GM12875 (cell line): ENCODE measurements around the gene TRIM72.
"Not testable (repeated sequence)": the region's sequence is repeated elsewhere in the genome, so short reads cannot be mapped to it uniquely, and the experiment has no call there.

ENCODE experiments used
- H3K4me3 ChIP-seq: one replicate; pipeline ENCODE4 v1.5.1; 2011; ENCODE audit warnings: low read depth, low read length, control low read depth
- TF ChIP-seq, protein P1 (sequence below): IDR thresholded peaks from 2 replicates; pipeline ENCODE4 v1.5.1; 2011; ENCODE audit warnings: low read depth, mild to moderate bottlenecking, control low read depth, inconsistent platforms, low read length, moderate library complexity, borderline replicate concordance; ENCODE audit not compliant: insufficient read depth

Gene TRIM72

DNA sequence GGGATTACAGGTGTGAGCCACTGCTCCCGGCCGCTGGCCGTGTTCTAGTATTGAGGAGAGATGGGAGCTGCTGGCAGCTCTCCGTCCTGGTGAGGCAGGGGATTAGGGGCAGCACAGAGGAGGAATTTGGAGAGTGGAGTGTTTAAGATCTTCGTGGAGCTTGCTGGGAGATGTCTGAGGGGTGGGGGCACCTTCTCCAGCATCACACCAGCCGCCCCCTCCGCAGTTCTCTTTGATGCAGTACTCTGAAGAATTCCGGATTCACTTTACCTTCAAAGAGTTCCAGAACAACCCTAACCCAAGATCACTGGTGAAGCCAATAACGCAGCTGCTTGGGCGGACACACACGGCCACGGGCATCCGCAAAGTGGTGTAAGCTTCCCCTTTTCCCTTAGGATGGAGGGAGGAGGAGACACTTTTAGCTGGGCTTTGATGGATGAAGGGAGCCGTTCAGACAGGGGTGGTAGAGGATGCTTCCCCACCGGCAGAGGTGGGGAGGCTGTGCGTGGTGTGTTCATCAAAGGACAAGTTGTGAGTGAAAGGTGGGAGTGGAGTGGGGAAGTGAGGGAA is 57.8 kb downstream of the TRIM72 start:
- H3K4me3 ChIP-seq, result no peak overlapping the region
- TF ChIP-seq, protein P1, sequence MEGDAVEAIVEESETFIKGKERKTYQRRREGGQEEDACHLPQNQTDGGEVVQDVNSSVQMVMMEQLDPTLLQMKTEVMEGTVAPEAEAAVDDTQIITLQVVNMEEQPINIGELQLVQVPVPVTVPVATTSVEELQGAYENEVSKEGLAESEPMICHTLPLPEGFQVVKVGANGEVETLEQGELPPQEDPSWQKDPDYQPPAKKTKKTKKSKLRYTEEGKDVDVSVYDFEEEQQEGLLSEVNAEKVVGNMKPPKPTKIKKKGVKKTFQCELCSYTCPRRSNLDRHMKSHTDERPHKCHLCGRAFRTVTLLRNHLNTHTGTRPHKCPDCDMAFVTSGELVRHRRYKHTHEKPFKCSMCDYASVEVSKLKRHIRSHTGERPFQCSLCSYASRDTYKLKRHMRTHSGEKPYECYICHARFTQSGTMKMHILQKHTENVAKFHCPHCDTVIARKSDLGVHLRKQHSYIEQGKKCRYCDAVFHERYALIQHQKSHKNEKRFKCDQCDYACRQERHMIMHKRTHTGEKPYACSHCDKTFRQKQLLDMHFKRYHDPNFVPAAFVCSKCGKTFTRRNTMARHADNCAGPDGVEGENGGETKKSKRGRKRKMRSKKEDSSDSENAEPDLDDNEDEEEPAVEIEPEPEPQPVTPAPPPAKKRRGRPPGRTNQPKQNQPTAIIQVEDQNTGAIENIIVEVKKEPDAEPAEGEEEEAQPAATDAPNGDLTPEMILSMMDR, result no peak

DNA sequence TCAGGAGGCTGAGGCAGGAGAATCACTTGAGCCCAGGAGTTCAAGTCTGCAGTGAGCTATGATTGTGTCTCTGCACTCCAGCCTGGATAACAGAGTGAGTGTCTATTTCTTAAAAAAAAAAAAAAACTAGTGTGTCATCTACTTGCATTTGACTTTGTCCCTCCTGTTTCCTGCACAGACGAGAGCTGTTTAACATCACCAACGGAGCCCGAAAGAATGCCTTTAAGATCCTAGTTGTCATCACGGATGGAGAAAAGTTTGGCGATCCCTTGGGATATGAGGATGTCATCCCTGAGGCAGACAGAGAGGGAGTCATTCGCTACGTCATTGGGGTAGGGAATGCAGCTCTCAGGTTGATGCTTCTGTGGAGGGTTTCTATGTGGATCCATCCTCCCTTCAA is 59.3 kb downstream of the TRIM72 start:
- no peak overlapping the region for H3K4me3 ChIP-seq
- TF ChIP-seq, protein P1, result no peak

DNA sequence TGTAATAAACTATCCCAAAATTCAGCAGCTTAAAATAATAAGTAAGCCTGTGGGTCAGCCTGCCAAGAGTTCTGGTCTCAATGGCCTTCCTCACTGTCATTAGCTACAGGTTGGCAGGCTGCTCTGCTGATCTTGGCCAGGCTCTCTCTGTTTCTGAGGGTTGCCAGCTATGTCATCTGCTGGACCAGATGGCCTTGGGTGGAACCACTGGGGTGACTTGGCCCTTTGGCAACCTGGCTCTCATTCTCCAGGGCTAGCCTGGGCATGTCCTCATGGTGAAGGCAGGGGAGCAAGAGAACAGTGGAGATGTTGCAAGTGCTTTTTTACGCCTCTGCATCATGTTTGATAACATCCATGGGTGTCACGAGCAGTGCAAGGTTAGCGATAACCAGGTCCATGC is 59.8 kb downstream of the TRIM72 start:
- no peak overlapping the region for H3K4me3 ChIP-seq
- TF ChIP-seq, protein P1, result no peak

DNA sequence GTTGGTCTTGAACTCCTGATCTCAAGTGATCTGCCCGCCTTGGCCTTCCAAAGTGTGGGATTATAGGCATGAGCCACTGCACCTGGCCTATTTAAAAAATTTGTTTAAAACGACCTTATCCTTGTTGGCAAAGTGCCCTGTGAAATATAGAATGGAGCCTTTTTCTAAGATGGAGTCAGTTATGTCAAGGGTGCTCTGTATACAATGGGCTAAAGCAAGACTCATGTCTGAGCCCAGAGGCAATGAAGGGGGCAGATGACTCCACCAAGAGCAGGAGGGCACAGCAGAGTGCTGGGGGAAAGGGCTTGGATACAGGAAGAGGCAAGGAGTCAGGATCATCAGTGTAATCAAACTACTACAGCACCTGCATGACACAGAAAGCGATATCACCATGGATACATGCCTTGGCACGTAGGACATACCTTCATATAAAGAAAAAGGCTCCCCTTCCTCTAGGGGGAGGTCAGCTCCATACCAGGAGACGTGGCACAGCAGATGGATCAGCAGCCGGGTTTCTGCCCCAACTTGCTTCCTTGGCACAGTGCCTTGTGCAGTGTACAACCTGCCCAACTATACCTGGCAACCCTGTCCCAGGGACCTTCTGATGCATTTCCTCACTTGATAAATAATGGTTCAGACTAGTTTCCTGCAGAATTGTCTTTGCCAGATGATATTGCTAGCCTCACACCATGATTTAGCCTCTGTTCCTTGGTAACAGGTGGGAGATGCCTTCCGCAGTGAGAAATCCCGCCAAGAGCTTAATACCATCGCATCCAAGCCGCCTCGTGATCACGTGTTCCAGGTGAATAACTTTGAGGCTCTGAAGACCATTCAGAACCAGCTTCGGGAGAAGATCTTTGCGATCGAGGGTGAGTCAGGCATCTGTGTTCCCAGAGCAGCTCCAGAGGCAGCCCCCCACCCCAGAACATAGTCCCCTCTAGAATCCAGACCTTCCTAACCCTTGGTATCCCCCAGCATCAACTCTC is 61.2 kb downstream of the TRIM72 start:
- H3K4me3 ChIP-seq, result no peak overlapping the region
- TF ChIP-seq, protein P1, result no peak

DNA sequence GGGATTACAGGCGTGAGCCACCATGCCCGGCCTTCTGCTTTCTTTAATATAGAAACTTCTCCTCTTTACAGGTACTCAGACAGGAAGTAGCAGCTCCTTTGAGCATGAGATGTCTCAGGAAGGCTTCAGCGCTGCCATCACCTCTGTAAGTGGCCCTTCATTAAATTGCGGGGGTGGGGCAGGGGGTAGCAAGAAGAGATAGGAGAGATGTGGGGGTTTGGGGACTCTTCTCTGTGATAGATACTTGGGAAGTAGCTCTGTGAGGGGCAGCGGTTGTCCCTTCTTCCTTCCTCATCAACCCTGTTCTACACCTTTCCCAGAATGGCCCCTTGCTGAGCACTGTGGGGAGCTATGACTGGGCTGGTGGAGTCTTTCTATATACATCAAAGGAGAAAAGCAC is 62.7 kb downstream of the TRIM72 start:
- TF ChIP-seq, protein P1, result no peak

DNA sequence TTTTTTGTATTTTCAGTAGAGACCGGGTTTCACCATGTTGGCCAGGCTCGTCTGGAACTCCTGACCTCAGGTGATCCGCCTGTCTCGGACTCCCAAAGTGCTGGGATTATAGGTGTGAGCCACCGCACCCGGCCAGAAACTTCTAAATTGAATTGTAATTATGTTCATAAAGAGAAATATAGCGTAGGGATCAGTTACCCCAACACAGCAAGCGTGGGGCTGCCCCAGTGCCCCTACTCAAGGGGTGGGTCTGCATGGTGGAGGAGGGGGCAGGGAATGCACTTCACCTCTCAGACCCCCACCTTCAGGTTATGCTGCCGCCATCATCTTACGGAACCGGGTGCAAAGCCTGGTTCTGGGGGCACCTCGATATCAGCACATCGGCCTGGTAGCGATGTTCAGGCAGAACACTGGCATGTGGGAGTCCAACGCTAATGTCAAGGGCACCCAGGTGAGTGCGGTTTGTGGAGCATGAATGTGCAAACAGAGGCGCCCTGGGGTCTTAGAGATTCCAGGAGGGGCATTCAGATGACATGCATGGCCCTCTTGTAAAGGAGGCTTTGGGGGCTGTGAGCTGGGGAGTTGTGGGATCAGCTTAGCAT is 63.8 kb downstream of the TRIM72 start:
- TF ChIP-seq, protein P1, result no peak

More for the DNA sequence above, 62.7 kb downstream of the TRIM72 start:
- no peak overlapping the region for H3K4me3 ChIP-seq

DNA sequence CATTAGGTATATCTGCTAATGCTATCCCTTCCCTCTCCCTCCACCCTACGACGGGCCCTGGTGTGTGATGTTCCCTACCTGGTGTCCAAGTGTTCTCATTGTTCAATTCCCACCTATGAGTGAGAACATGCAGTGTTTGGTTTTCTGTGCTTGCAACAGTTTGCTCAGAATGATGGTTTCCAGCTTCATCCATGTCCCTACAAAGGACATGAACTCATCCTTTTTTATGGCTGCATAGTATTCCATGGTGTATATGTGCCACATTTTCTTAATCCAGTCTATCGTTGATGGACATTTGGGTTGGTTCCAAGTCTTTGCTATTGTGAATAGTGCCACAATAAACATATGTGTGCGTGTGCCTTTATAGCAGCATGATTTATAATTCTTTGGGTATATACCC is 64.9 kb downstream of the TRIM72 start:
- H3K4me3 ChIP-seq, result not testable (repeated sequence)

More for the DNA sequence above, 63.8 kb downstream of the TRIM72 start:
- no peak overlapping the region for H3K4me3 ChIP-seq
